Neural crest cell (in vitro differentiated cells): ENCODE results near the gene CYP2W1. TPM values are rescaled to one million over a fixed set of nuclear protein-coding genes. Genes with fewer than 3 reads are reported as not detected.

ENCODE experiments used
- DNase-seq: peaks from one replicate; pipeline ENCODE4 v3.0.0; 2021; ENCODE audit warnings: low read depth, mixed read lengths, low spot score
- H3K27ac Mint-ChIP-seq: one replicate; pipeline ENCODE4 v1.8.0; 2021; ENCODE audit warnings: mild to moderate bottlenecking, mixed read lengths; ENCODE audit not compliant: unreplicated experiment
- H3K27me3 Mint-ChIP-seq: 2 replicates; pipeline ENCODE4 v1.8.0; 2021; ENCODE audit warnings: low read depth, mild to moderate bottlenecking, mixed read lengths
- H3K36me3 Mint-ChIP-seq: 2 replicates; pipeline ENCODE4 v1.8.0; 2021; ENCODE audit warnings: low read depth, mild to moderate bottlenecking, mixed read lengths
- H3K4me1 Mint-ChIP-seq: 2 replicates; pipeline ENCODE4 v1.8.0; 2021; ENCODE audit warnings: mixed read lengths
- H3K4me3 Mint-ChIP-seq: one replicate; pipeline ENCODE4 v1.8.0; 2021; ENCODE audit warnings: mild to moderate bottlenecking, mixed read lengths
- H3K9me3 Mint-ChIP-seq: 2 replicates; pipeline ENCODE4 v1.8.0; 2021; ENCODE audit warnings: mixed read lengths
- total RNA-seq: library from RNA; stranded (reverse); gene quantifications from 2 replicates; pipeline ENCODE4 v1.2.1, GENCODE V29; 2021
- TF ChIP-seq, protein P1 (sequence below): fragments of 200-600 bp; sonication (generic); conservative IDR thresholded peaks from 2 replicates; pipeline ENCODE4 v1.5.0; 2021; ENCODE audit warnings: antibody characterized with exemption, mild to moderate bottlenecking

Gene CYP2W1
- total RNA-seq, 1 donor from 2014 or later = not detected

DNA sequence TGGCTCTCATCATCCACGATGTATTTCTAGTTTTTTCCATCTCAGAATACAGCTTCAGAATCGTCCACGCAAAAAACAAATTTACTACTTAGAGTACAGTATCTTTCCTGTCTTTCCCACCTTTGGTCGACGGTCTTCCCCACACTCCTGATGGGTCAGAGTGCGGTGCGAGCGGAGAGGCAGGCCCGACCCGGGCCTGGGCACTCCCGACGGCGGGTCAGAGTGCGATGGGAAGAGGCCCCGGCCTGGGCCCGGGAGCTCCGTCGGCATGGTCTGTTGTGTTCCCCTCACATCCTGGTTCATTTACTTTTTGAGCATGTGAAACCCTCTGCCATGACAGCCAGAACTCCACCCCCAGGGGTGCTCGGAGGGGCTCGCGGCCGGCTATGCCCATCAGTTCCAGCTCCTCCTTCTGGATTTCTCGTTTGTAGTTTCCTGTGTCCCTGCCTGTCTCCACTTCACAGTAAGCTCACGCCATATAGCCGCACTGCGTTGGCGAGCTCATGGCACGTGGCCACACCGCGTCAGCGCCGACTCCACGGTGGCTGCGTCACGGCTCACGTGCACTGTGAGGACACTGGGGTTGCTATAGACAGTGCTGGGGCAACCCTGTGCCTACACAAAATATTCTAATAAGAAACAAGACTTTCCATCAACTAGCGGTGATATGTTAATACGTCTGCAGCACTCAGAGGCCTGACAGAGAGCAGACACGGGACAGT is 15.5 kb upstream of the CYP2W1 start:
- Mint-ChIP-seq H3K27me3 (peaks cover 3% of the 10 kb centered on the region), H3K9me3 (no peaks in the 10 kb centered on the region), H3K36me3 (no peaks in the 10 kb centered on the region), H3K4me1 (peaks cover 19% of the 10 kb centered on the region), H3K4me3 (no peak overlapping the region), H3K27ac (peak overlapping the region; percentile 71)
- no peak for DNase-seq
- TF ChIP-seq, protein P1, sequence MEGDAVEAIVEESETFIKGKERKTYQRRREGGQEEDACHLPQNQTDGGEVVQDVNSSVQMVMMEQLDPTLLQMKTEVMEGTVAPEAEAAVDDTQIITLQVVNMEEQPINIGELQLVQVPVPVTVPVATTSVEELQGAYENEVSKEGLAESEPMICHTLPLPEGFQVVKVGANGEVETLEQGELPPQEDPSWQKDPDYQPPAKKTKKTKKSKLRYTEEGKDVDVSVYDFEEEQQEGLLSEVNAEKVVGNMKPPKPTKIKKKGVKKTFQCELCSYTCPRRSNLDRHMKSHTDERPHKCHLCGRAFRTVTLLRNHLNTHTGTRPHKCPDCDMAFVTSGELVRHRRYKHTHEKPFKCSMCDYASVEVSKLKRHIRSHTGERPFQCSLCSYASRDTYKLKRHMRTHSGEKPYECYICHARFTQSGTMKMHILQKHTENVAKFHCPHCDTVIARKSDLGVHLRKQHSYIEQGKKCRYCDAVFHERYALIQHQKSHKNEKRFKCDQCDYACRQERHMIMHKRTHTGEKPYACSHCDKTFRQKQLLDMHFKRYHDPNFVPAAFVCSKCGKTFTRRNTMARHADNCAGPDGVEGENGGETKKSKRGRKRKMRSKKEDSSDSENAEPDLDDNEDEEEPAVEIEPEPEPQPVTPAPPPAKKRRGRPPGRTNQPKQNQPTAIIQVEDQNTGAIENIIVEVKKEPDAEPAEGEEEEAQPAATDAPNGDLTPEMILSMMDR = no peak

- no peak for DNase-seq
- H3K36me3 Mint-ChIP-seq = no peaks in the 10 kb centered on the region
- peaks cover 22% of the 10 kb centered on the region for H3K4me1 Mint-ChIP-seq
- no peak overlapping the region for H3K27ac Mint-ChIP-seq
- TF ChIP-seq, protein P1 = no peak
- H3K4me3 Mint-ChIP-seq = no peak overlapping the region
- H3K27me3 Mint-ChIP-seq = peaks cover 3% of the 10 kb centered on the region
- no peaks in the 10 kb centered on the region for H3K9me3 Mint-ChIP-seq
Measured at GRCh38 chr7:968205-969105, 14.5 kb upstream of the CYP2W1 start.

DNA sequence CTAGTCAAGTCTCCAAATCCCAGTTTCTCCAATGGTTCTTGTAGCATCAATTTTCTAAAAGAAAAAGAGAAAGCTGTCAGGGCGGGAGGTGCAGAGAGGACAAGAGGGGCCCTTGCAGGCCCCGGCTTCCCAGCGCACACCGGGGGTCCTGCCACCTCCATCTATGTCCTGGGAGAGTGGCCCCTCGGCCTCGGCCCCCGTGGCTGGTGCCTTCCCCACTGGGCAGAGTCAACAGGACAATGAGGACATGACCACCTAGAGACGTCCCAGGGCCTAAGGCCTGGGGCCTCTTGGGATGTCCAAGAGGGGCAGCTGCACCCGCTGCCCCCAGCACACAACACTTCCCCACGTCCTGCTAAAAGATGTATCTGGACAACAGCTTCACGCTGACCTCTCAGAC is 13.6 kb upstream of the CYP2W1 start:
- no peak overlapping the region for H3K27ac Mint-ChIP-seq
- H3K27me3 Mint-ChIP-seq = peaks cover 3% of the 10 kb centered on the region
- no peaks in the 10 kb centered on the region for H3K36me3 Mint-ChIP-seq
- no peak for DNase-seq
- TF ChIP-seq, protein P1 = no peak
- H3K9me3 Mint-ChIP-seq = no peaks in the 10 kb centered on the region
- H3K4me3 Mint-ChIP-seq = peak overlapping the region; percentile 47
- H3K4me1 Mint-ChIP-seq = peaks cover 25% of the 10 kb centered on the region

GRCh38 chr7:970744-971143 is 12.2 kb upstream of the CYP2W1 start:
- peak overlapping the region; percentile 75 for H3K4me3 Mint-ChIP-seq
- H3K9me3 Mint-ChIP-seq = no peaks in the 10 kb centered on the region
- peaks cover 20% of the 10 kb centered on the region for H3K4me1 Mint-ChIP-seq
- no peaks in the 10 kb centered on the region for H3K27me3 Mint-ChIP-seq
- H3K36me3 Mint-ChIP-seq = no peaks in the 10 kb centered on the region
- peak overlapping the region; percentile 81 for H3K27ac Mint-ChIP-seq
- TF ChIP-seq, protein P1 = no peak
- DNase-seq = no peak

DNA sequence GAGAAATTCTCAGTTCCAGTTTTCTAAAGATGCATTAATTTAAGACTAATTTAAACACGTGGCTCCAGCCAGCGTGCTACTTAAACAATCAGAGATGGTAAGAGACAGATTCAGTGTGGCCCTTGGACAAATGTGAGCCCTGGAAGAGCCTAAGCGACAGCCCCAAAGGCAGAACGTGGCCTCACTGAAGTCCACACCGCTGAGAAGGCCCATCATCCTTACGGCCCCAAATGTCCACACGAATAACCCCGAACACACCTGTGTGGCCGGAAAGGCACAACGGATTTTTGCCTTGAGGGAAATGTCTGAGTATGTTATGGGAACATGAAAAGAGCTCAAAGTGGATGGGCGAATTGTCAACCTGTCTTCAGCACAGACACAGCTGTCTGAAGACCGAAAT is 10.9 kb upstream of the CYP2W1 start:
- H3K27ac Mint-ChIP-seq = no peak overlapping the region
- H3K4me1 Mint-ChIP-seq = peaks cover 19% of the 10 kb centered on the region
- H3K36me3 Mint-ChIP-seq = no peaks in the 10 kb centered on the region
- no peaks in the 10 kb centered on the region for H3K27me3 Mint-ChIP-seq
- TF ChIP-seq, protein P1 = no peak
- DNase-seq = no peak
- H3K4me3 Mint-ChIP-seq = peak overlapping the region; percentile 70
- no peaks in the 10 kb centered on the region for H3K9me3 Mint-ChIP-seq
